DMS 273 (cell line): ENCODE measurements around the gene PLA2G15.

ENCODE experiments used
- DNase-seq: peaks from one replicate; lab custom pipeline; 2025; ENCODE audit not compliant: unreplicated experiment; lab: John Stamatoyannopoulos, UW

PLA2G15 gene, protein sequence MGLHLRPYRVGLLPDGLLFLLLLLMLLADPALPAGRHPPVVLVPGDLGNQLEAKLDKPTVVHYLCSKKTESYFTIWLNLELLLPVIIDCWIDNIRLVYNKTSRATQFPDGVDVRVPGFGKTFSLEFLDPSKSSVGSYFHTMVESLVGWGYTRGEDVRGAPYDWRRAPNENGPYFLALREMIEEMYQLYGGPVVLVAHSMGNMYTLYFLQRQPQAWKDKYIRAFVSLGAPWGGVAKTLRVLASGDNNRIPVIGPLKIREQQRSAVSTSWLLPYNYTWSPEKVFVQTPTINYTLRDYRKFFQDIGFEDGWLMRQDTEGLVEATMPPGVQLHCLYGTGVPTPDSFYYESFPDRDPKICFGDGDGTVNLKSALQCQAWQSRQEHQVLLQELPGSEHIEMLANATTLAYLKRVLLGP

DNA sequence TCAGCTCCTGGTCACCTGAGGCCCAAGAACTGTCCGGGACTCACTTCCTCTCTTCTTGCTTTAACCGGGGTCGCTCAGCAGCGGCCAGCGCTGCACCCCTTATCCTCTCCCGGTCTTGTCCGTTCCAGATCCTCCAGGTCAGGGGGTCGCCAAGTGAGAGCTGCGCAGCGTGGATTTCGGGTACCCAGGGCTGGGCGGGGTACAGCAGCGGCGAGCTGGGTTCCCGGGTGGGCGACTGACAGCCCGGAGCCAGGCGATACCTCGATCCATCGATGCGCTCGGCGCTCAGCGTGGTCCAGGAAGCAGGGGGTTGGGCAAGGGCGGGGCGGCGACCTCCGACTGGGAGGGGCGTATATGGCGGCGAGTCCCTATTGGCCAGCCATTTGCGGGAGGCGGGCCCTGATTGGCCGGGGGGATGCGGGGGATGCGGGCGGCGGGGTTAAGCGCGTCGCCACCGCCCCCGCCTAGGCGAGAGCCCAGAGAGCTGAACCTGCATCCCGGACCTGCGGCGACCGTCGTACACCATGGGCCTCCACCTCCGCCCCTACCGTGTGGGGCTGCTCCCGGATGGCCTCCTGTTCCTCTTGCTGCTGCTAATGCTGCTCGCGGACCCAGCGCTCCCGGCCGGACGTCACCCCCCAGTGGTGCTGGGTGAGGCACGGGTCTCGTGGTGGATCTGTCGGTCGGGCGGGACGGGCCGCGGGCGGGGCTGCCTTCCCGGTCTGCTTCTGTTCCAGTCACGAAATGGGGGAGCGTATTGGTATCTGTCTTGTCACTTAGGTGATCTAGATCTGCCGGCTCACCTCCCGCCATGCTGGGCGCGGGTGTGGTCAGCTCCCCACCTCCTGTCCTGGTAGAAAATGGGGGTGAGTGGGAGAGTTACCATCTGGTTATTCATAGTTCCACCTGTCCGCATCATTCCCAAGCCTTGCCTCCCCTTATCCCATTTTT is at the start of gene PLA2G15:
TSS of gene PLA2G15 (plus strand) at position 471 of the 951 bp plus-strand sequence. CDS start at position 525, 54 bp downstream.
- peak; percentile 95 for DNase-seq

DNA sequence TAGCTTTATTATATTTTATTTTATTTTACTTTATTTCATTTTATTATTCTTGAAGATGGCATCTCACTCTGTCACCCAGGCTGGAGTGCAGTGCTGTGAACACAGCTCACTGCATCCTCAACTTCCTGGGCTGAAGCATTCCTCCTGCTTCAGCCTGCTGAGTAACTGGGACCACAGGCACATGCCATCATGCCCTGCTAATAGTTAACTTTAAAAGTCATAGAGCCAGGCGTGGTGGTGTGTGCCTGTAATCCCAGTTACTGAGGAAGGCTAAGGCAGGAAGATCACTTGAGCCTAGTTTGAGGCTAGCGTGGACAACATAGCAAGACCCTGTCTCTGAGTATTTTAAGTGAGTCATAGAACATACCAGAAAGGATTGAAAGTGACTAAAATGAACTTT is 47.9 kb upstream of the PLA2G15 start:
- DNase-seq: no peak

DNA sequence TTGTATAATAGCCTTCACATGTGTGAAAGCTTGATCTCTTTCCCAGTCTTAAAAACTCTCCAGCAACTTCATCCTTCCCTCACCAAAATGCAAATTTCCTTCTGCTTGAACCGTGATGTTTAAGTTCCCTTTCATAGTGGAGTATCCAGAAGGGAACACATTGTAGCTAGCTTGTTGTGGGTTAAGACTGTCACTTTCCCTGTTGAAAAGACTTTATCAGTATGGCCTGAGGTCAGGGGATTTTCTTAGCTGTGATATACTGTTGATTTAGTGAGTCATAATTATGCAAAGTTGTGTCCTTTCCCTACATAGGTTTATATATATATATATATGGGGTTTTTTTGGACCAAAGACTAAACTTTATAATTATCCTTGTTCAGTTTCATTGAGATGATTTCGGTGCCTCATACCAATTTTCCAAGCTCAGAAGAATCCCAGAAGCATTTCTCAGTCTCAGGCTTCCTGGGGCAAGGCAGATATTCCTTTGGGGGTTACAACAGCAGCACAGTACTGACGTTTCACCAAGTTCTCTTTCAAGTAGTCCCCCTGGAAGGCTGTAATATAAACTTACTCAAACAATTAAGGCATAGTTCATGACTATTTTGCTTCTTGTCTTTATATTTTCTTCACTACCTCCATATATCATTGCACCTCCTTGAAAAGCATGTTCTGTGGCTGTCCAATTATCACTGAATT is 44.9 kb upstream of the PLA2G15 start:
- no peak for DNase-seq

DNA sequence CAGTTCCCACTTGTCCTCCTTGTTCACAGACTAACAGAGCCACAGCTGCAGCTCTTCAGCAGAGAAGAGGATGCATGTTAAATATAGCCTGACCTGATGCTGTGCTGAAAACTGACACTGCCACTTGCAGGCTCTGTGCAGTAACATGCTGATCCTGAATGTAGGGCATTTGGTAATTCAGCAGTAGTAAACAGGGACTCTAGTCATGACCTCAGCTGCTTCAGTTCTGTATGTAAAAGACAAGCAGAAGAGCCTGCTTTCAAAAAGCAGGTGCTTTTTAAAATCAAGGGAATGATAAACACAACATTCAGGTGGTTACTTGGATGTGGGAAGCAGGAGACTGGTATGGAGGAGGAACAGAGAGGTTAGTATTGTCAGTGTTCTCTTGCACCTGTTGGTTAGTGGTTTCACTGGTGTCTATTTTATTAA is 43.1 kb upstream of the PLA2G15 start:
- DNase-seq: peak; percentile 36

DNA sequence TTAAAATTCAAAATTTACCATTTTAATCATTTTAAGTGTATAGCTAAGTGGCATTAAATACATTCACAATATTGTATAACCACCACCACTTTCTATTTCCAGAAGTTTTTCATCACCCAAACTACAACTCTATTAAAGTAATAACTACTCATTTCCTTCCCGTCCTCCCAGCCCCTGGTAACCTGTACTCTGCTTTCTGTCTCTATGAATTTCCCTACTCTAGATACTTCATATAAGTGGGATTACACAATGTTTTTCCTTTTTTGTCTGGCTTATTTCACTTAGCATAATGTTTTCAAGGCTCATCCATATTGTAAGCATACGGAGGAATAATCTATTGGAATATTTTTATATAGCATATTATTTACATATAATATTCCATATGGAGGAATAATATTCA is 38.9 kb upstream of the PLA2G15 start:
- no peak for DNase-seq

DNA sequence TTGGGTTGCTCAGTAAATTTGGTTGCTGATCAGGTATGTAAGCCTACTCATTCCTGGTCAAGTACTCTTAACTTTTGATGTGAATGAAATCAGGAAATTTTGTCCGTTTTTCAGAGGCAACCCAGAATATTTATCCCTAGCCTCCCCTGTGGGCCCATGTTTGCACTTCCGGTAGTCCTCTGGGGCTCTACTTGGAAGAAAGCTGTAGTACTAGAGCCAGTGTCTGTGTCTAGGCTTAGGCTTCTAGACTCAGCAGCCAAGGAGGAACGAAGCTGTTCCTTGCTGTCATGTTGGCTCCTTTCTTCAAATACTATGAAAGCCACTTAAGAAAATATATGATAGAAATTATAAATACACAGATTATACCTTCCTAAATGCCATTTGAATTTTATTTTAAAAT is 30.4 kb upstream of the PLA2G15 start:
- no peak for DNase-seq

DNA sequence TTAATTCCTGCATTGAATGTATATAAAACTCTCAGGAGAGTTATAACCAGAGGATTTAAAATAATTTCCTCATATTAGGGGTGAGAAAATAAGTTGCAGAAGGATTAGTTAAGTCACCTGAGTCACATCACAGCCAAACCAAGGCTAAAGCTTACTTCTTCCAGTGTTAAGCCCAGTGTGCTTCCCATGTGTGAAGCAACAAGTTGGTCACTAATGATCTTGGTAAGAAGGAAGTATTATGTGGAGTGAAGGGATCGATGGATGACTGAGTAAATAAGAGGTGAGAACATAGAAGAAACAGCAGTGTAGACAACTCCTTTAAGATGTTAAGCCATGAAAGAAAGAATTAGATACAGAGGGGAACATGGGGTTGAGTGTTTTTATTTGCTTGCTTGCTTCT is 29.9 kb upstream of the PLA2G15 start:
- no peak for DNase-seq

DNA sequence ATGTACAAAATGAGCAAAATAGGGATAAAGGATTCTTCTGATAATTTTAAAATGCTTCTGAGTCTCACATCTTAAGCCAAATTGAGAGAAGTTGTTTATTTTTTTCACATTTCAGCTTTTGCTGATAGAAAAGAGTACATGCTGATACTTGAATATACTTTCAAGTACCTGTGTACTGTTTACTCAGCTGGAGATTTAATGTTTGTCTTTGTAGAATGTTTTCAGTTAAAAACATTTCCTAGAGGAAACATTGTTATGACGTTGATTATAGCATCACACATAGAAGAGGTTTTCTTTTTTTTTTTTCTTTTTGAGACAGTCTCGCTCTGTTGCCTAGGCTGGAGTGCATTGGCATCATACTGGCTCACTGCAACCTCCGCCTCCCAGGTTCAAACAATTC is 28.9 kb upstream of the PLA2G15 start:
- DNase-seq: no peak

DNA sequence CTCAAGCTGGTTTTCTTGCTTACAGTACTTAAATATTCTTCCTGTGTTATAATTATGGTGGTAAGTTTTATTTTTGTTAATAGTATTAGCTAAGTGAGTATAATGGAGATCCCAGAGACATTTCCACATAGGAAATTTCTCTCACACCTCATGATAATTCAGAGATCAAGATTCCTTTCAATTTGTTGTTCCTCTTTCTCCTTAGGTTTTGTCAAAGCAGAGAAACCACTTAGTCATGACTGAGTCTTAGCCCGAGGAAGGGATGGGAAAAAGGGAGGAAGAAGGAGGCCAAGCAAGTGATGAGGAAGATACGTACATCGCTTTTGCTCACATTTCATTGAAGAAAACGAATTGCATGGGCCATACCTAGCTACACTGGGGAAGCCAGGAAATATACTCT is 27.7 kb upstream of the PLA2G15 start:
- DNase-seq: no peak

DNA sequence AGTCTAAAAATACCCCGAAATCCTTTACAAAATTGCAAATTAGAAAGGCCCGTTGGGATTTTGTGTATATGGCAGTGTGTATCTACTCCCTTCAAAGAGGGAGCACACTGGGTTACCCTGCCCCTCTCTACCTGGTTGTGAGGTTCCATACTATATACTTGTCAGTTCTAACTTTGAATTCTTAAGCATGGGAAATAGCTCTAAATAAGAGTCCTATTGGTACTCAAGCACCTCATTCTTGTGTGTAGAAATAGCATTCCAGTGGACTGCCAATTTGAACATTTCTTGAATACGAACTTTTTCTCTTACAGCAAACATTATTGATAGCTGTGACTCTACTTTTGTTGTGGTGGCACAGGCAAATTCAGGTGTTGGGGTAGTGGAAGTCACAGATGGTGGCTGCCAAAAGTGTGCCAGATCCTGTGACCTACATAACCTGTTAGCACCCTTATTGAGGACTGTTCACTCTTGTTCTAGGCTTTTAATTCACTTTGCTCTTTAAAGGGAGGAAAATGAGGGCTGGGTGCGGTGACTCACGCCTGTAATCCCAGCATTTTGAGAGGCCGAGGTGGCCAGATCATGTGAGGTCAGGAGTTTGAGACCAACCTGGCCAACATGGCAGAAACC is 25.3 kb upstream of the PLA2G15 start:
- no peak for DNase-seq

DNA sequence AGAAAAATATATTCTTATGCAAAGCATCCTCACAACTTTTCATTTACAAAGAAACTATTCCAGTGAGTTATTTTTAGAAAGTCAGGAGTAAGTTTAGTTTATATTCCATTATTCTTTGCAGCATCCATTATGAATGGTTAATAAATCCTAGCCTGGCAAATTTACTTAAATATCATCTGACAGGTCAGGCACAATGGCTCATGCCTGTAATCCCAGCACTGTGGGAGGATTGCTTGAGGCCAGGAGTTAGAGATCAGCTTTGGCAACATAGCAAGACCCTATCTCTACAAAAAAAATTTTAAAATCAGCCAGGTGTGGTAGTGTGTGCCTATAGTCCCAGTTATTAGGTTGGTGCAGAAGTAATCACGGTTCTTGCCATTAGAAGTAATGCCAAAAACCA is 22.1 kb upstream of the PLA2G15 start:
- DNase-seq: no peak

DNA sequence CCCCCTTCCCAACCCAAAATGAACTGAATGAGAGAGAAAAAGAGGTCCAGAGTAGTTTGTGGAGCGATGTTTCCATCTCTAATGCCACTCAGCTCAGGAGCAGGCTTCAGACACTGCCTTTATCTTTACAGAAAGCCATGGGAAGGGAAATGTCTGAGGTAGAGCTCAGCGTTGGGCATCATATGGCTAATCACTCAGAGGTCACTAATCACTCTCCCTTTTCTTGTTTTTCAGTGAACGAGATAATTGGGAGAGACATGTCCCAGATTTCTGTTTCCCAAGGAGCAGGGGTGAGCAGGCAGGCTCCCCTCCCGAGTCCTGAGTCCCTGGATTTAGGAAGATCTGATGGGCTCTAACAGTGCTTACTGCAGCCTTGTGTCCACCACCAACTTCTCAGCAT is 19.1 kb upstream of the PLA2G15 start:
- DNase-seq: no peak

DNA sequence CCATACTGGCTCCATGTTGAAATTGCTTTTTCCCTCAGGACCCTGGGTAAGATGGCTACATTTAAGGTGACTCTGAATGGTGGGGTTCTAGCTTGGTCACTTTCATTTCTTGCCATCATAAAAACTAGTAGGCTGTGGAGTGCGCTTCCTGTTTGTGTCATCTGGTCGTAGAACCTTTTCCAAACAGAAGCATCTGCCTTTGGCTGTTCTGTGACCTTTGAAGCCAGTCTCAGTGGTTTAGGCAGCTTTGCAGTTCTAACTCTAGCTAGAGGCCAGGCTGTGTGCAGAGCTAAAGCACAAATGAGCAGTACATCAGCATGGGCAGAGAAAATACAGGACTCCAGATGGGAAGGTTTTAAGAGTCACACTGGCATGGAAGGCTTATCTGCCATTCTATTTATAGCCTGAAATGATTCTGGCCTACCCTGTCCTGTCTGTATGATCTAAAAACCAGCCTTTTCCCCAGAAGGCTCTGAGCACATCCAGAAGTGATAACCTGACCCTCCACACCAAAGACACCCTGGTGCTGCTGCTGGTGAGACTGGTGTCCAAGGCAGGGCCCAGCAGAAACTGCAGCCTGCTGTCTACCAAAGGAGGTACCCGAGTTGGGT is 17.9 kb upstream of the PLA2G15 start:
- peak; percentile 62 for DNase-seq

DNA sequence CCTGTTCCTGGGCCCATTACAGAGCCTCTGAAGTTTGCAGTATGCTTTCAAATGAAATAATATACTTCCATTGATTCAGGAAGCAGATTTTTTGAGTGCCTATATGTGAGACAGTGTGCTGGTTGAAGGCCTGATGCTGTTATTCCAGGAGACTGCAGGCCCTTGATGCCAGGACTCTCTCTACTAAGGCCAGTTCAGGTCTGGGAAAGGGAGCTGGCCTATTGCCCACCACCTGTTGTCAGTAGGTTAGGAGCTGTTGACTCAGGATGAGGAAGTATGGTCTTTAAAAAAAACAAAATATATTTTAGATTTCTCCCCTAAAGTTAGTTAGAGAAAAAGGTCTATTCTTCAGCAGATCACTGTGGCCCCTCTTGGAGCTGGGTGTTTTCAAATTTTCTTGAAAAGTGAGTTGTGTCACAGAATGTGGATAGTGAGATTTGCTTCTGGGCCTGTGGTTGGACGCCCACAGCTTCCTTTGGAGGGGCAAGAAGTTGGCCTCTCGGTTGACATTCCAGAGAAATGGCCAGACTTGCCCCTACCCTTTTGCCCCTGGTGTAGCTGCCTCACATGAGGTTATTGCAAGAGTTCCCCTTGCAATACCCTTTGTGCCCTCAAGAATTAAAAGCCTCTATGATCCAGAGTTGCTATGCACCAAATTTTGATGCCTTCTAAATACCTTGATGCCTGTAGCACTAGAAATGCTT is 17.2 kb upstream of the PLA2G15 start:
- peak; percentile 43 for DNase-seq

DNA sequence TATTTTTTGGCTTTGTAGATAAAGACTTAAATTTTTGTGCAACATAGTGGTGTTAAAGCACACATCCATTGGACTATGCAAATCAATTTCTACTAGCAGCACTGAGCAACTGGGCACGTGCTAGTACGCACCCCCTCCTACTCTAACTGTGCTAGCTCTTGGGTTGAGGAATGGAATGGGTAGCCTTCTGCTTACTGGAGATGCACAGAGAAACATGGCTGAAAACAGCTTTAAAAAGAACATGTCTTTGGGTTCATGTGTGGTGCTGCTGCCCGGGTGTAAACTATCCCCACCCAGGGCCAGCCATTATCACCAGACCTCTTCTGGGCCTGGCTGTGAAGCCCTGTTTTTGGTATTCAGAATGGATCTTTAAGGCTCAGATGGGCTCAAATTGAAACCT is 16.5 kb upstream of the PLA2G15 start:
- DNase-seq: no peak

DNA sequence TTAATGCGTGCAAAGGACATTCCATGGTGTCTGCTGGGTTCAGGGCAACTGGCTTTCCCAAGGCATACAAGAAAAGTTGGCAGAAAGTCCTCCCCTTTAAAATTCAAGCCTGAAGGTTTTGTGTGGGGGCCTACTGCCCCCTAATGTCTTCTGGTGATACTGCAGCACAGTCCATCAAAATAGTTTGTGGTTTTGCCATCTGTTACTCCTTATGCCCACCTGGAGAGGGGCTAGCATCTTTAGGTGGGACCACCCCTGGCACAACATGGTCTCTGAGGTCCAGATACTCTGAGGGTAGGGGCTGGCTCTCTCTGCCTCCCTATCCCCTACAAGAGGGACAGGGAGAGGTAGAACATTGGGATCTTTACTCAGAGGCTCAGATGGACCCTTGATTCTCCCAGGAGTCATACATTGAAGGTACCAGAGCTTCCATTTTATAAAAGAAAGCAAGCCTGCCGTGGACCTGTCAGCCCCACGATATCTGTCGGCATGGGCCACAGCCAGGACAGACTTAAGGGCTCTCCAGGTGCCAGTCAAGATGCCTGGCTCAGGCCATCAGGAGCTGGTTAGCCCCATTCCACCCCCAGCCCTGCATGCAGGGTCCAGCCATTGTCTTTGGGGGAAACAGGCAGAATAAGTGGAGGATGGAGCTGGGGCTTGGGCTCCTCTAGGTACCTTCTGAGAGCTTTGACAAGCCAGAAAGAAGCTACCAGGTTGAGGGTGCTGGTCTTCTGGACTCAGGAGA is 15.6 kb upstream of the PLA2G15 start:
- DNase-seq: peak; percentile 88

DNA sequence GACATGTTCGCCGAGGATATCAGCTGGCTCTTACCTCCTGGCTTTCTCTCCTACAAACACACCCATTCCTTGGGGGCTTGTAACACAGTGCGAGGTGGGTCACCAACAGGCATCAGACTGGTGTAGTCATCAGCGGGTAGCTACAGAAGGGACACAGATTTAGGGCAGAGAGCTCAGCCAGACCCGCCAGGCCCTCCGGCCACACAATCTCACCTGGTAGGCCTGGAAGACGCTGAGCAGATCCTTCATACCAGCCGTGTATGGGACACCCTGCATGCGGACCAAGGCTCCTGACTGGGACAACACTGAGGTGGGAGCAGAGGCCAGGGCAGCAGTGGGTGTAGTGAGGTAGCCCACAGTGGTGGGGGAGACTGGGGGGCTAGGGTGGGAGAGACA is 15.0 kb upstream of the PLA2G15 start:
- no peak for DNase-seq

DNA sequence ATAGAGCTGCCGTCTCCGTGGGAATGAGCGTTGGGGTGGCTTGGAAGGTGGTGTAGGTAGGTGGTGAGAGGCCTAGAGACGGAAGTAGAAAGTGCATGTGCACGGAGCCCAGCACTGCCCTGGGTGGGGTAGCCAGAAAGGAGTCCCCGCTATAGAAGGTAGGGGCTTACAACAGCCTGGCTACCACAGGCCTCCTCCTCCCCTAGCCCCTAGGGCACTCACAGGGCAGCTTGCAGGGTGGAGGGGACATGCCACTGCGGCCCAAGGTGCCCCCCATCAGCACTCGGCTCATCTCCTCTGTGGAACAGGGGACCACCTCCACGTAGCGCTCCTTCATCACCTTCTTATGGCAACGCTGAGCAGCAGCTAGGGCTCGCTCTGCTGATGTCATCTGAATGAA is 14.2 kb upstream of the PLA2G15 start:
- DNase-seq: no peak
